Kidney (tissue), 14 donors: ENCODE data around the gene MEFV. TPM values are rescaled to one million over a fixed set of nuclear protein-coding genes. Genes with fewer than 3 reads are reported as not detected.

Experiments
- DNase-seq, 5 donors: peaks; one replicate each; pipeline ENCODE4 v3.0.0-alpha.2; 2013 to 2020
- FAIRE-seq: peaks from 2 replicates; lab custom pipeline; 2012; peaks lifted over from hg19 to GRCh38; lab: Jason Lieb, UNC
- H3K27ac ChIP-seq, 2 donors: one replicate each; pipeline ENCODE4 v1.7.0; 2013; ENCODE audit warnings: low read depth in 2 of 2, low read length in 2 of 2, inconsistent platforms in 1 of 2
- H3K27me3 ChIP-seq: one replicate; pipeline ENCODE4 v1.7.1; 2013; ENCODE audit warnings: low read length, inconsistent platforms; ENCODE audit not compliant: control insufficient read depth, insufficient read depth
- H3K36me3 ChIP-seq, 3 donors: one replicate each; pipeline versions ENCODE4 v1.7.0 to v1.7.1; 2013; ENCODE audit warnings: low read length in 3 of 3, control low read depth in 1 of 3, inconsistent platforms in 1 of 3; ENCODE audit not compliant: insufficient read depth in 3 of 3, control insufficient read depth in 2 of 3
- H3K4me1 ChIP-seq, 3 donors: one replicate each; pipeline versions ENCODE4 v1.7.0 to v1.7.1; 2013; ENCODE audit warnings: low read length in 3 of 3, inconsistent platforms in 1 of 3, low read depth in 1 of 3; ENCODE audit not compliant: control insufficient read depth in 2 of 3, insufficient read depth in 2 of 3
- H3K4me3 ChIP-seq, 3 donors: one replicate each; pipeline versions ENCODE4 v1.7.0 to v1.8.1; 2013; ENCODE audit warnings: low read length in 3 of 3, control low read depth in 1 of 3, inconsistent platforms in 1 of 3
- H3K9ac ChIP-seq, 3 donors: one replicate each; pipeline versions ENCODE4 v1.7.0 to v1.7.1; 2013; ENCODE audit warnings: low read length in 3 of 3, control low read depth in 1 of 3, inconsistent platforms in 1 of 3
- H3K9me3 ChIP-seq, 3 donors: one replicate each; pipeline versions ENCODE4 v1.7.0 to v1.7.1; 2013; ENCODE audit warnings: low read length in 3 of 3, control low read depth in 1 of 3, inconsistent platforms in 1 of 3; ENCODE audit not compliant: control insufficient read depth in 2 of 3, insufficient read depth in 1 of 3
- intact Hi-C: fragments of 100-400 bp; cut with DNase I; formaldehyde crosslinking; loops from one replicate; pipeline ENCODE4 v1.11.1; 2022
- polyA plus RNA-seq: library from polyadenylated mRNA; stranded (reverse); fragments of 350-450 nt; fragmentation: Illumina TruSeq; extraction: RNeasy Lipid Tissue Mini Kit (QIAGEN cat#74804); gene quantifications from one replicate; pipeline ENCODE4 v1.2.3, GENCODE V29; 2014; ENCODE audit warnings: low read depth, low replicate concordance; ENCODE audit not compliant: insufficient read depth
- total RNA-seq: library from RNA; stranded (reverse); fragmentation: NEBNext Ultra II Directional; extraction: Animal tissue kit (Norgen Biotek cat#: 25700); gene quantifications from one replicate; pipeline ENCODE4 v1.2.1, GENCODE V29; 2021
- TF ChIP-seq, protein P1 (sequence below): IDR thresholded peaks from 3 replicates; pipeline ENCODE4 v1.5.1; 2012; ENCODE audit warnings: mild to moderate bottlenecking, moderate library complexity, borderline replicate concordance; ENCODE audit not compliant: insufficient read depth; ENCODE audit errors: extremely low read depth
- donor health status: control.
- donor health status: control.
- donor health status: control.
- donor health status: control.
- donor health status: control.
- donor health status: DM: yes; HTN: yes; CAD: no.
- donor health status: Normal renal cell carcinoma (clear cell type).

Gene MEFV
- total and polyA plus RNA-seq, 2 donors from 2014 or later, result 4.1 TPM; not detected in 1

DNA sequence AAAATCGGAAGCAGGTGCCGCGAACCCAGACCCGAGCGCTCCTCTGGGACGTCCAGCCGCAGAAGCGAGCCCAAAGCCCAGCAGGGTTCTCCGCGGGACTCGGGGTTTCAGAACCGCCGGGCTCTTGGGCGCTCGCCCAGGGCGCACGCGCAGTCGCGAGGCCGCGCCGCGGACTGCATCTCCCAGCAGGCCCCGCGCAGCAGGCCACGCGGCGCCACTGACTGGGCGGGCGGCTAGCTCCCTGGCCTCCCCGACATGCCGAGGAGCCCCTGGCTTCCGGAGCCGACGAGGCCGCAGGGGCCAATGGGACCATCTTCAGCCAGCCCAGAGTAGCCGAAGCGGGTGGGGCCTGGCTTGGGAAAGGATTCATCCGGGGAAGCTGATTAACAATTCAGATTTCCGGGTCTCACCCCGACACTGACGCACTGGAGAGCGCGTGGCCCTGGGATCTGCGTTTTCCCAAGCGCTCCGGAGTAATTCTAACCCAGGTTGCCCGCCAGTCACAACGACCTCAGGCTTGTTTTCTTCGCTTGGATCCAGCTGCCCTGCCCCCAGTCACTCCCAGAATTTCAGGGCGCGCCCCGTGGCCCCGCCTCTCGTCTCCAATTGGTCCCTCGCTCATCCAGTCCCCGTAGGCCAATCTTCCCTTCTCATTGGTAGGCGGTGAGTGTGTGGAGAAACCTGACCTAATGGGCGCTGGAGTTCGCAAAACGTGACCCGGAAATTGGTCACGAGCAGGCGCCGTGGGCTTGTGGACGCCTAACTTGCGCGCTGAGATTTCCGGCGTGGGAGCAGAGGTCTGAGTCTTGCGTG is 26.5 kb upstream of the MEFV start, which contains the start of gene ZNF263:
Gene ZNF263, plus strand, starts transcription at position 762 of the 813 bp plus-strand sequence. CDS start 328 bp downstream, outside the sequence.
- FAIRE-seq, result peak; percentile 65
- intact Hi-C loops, result no loop called here
- peak within 1 kb of the TSS; percentile 87 to 94 (median 90) for H3K9ac ChIP-seq

GRCh38 chr16:3282103-3282729 is 25.8 kb upstream of the MEFV start:
- no peak for FAIRE-seq
- H3K27me3 ChIP-seq, result no peaks in the 10 kb centered on the region

More for the DNA sequence above, 26.5 kb upstream of the MEFV start, which contains the start of gene ZNF263:
- TF ChIP-seq, protein P1, sequence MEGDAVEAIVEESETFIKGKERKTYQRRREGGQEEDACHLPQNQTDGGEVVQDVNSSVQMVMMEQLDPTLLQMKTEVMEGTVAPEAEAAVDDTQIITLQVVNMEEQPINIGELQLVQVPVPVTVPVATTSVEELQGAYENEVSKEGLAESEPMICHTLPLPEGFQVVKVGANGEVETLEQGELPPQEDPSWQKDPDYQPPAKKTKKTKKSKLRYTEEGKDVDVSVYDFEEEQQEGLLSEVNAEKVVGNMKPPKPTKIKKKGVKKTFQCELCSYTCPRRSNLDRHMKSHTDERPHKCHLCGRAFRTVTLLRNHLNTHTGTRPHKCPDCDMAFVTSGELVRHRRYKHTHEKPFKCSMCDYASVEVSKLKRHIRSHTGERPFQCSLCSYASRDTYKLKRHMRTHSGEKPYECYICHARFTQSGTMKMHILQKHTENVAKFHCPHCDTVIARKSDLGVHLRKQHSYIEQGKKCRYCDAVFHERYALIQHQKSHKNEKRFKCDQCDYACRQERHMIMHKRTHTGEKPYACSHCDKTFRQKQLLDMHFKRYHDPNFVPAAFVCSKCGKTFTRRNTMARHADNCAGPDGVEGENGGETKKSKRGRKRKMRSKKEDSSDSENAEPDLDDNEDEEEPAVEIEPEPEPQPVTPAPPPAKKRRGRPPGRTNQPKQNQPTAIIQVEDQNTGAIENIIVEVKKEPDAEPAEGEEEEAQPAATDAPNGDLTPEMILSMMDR, result no peak
- Histone ChIP-seq H3K4me1 (peaks cover 0 to 16% (median 12%) of the 10 kb centered on the region in 3 donors), H3K36me3 (peaks cover 0 to 10% (median 7%) of the 10 kb centered on the region in 3 donors), H3K27me3 (no peaks in the 10 kb centered on the region), H3K9me3 (peaks cover 0 to 11% (median 2%) of the 10 kb centered on the region in 3 donors), H3K27ac (peak within 1 kb of the TSS; percentile 99 to 100), H3K4me3 (peak within 1 kb of the TSS; percentile 85 to 94 (median 93))
- DNase-seq, result peak; percentile 98 to 99 (median 98)

DNA sequence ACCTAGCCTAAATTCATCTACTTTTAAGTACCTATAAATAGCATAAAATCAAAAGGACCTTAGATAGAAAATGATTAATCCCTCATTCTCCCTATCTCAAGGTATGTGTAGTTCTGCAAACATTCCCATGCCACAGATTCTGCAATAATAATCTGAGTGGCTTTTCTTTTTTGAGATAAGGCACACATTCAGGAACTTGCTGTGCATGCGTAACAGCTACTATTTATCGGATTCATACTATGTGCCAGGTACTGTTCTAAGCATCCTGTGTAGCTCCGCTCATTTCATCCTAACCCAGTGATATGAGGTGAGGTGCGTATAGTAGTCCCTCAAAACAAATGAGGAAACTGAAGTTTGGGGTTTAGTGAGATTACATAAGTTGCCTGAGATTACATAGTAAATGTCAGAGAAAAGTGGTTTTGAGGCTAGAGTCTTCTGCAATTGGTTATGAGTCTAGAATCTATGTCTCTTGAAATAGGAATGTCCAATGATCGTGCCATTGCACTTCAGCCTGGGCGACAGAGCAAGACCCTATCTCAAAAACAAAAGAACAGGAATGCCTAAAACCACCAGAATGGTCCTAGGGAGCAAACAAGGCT is 24.9 kb upstream of the MEFV start:
- intact Hi-C loops, result no loop called here
- Histone ChIP-seq H3K36me3 (peaks cover 0 to 7% (median 6%) of the 10 kb centered on the region in 3 donors), H3K9ac (no peak overlapping the region), H3K4me3 (no peak overlapping the region), H3K9me3 (peaks cover 0 to 11% (median 0%) of the 10 kb centered on the region in 3 donors), H3K27me3 (no peaks in the 10 kb centered on the region), H3K4me1 (peaks cover 0 to 16% (median 12%) of the 10 kb centered on the region in 3 donors), H3K27ac (no peak overlapping the region)
- FAIRE-seq, result no peak
- no peak for DNase-seq
- TF ChIP-seq, protein P1, result no peak

More at GRCh38 chr16:3282103-3282729, 25.8 kb upstream of the MEFV start:
- TF ChIP-seq, protein P1, result no peak
- peaks cover 0 to 16% (median 12%) of the 10 kb centered on the region in 3 donors for H3K4me1 ChIP-seq
- intact Hi-C loops, result no loop called here
- DNase-seq, result peak in 3 of 5 donors; percentile 87 to 91 (median 90)
- peak overlapping the region; percentile 84 to 87 (median 85) for H3K9ac ChIP-seq
- peak overlapping the region; percentile 99 to 100 for H3K27ac ChIP-seq
- H3K4me3 ChIP-seq, result peak overlapping the region; percentile 85 to 94 (median 93)
- H3K36me3 ChIP-seq, result peaks cover 0 to 10% (median 7%) of the 10 kb centered on the region in 3 donors
- peaks cover 0 to 11% (median 2%) of the 10 kb centered on the region in 3 donors for H3K9me3 ChIP-seq
